ENCODE measurements around the gene HOMER1.
"Not testable (repeated sequence)": the region's sequence is repeated elsewhere in the genome, so short reads cannot be mapped to it uniquely, and the experiment has no call there.

Gene HOMER1

DNA sequence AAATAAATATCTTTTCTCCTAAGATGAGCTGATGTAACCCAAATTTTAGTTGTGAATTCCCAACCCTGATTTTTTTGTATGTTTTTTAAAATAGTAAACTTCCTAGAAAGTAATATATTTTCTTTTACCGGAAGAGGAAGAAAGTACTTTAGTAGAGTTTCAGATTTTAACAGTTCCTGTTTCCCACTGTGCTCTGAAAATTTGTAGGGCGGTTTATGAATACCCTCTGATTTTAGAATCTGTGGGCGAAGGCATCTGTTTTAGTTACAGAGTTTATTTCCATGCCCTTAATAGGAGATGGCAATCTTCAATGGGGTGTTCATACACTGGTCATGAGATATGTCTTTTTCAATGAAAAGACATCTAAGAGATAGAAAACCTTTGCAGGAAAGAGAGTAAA is 3.7 kb upstream of the HOMER1 start:
- Histone ChIP-seq H2AFZ (ENCODE audit: low read depth) (no peak overlapping the region), H4K20me1 (ENCODE audit: insufficient read depth) (no peaks in the 10 kb centered on the region), H3K79me2 (ENCODE audit: insufficient read depth, low read depth) (peaks cover 5% of the 10 kb centered on the region; the same call in 1 of the 2 replicates), H3K27ac (no peak overlapping the region), H3K4me1 (ENCODE audit: low read depth, poor library complexity, severe bottlenecking) (peaks cover 8% of the 10 kb centered on the region), H3K9ac (no peak overlapping the region), H3K4me3 (IDR thresholded peaks at IDR 0.05; ENCODE audit: insufficient read depth, low read depth, low read length) (no peak overlapping the region), H3K4me2 (no peak overlapping the region), H3K27me3 (ENCODE audit: insufficient read depth, low read depth) (no peaks in the 10 kb centered on the region), H3K36me3 (ENCODE audit: insufficient read depth) (no peaks in the 10 kb centered on the region)
- TF ChIP-seq, protein P1, sequence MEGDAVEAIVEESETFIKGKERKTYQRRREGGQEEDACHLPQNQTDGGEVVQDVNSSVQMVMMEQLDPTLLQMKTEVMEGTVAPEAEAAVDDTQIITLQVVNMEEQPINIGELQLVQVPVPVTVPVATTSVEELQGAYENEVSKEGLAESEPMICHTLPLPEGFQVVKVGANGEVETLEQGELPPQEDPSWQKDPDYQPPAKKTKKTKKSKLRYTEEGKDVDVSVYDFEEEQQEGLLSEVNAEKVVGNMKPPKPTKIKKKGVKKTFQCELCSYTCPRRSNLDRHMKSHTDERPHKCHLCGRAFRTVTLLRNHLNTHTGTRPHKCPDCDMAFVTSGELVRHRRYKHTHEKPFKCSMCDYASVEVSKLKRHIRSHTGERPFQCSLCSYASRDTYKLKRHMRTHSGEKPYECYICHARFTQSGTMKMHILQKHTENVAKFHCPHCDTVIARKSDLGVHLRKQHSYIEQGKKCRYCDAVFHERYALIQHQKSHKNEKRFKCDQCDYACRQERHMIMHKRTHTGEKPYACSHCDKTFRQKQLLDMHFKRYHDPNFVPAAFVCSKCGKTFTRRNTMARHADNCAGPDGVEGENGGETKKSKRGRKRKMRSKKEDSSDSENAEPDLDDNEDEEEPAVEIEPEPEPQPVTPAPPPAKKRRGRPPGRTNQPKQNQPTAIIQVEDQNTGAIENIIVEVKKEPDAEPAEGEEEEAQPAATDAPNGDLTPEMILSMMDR (conservative IDR thresholded peaks at IDR 0.05; ENCODE audit: low read depth, low read length) = no peak

DNA sequence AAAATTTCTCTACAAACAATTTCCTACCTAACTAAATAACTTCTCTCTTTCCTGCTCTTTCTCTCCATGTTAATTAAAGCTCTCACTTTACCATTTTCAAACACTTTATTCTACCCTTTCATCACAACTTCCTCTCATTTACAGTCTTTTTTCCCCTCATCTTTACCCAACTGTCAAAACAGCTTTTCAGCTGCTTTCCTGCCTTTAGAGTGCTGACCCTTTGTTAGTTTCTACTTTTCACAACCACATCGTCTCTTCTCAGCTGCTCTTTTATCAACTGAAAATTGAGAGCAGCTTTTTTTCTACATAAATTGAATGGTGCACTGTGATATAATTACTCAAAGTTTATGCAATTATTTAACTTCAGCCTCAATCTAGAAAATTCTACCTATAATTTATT is 3.1 kb upstream of the HOMER1 start:
- peaks cover 14% of the 10 kb centered on the region for H3K4me1 ChIP-seq (ENCODE audit: low read depth, poor library complexity, severe bottlenecking)
- H3K27me3 ChIP-seq (ENCODE audit: insufficient read depth, low read depth) = no peaks in the 10 kb centered on the region
- no peak overlapping the region for H3K4me3 ChIP-seq (IDR thresholded peaks at IDR 0.05; ENCODE audit: insufficient read depth, low read depth, low read length)
- no peaks in the 10 kb centered on the region for H4K20me1 ChIP-seq (ENCODE audit: insufficient read depth)
- no peak overlapping the region for H3K27ac ChIP-seq
- no peaks in the 10 kb centered on the region for H3K36me3 ChIP-seq (ENCODE audit: insufficient read depth)
- no peak overlapping the region for H2AFZ ChIP-seq (ENCODE audit: low read depth)
- no peak overlapping the region for H3K9ac ChIP-seq
- TF ChIP-seq, protein P1 (conservative IDR thresholded peaks at IDR 0.05; ENCODE audit: low read depth, low read length) = no peak
- H3K79me2 ChIP-seq (ENCODE audit: insufficient read depth, low read depth) = peaks cover 11% of the 10 kb centered on the region; the same call in 1 of the 2 replicates
- H3K4me2 ChIP-seq = no peak overlapping the region

DNA sequence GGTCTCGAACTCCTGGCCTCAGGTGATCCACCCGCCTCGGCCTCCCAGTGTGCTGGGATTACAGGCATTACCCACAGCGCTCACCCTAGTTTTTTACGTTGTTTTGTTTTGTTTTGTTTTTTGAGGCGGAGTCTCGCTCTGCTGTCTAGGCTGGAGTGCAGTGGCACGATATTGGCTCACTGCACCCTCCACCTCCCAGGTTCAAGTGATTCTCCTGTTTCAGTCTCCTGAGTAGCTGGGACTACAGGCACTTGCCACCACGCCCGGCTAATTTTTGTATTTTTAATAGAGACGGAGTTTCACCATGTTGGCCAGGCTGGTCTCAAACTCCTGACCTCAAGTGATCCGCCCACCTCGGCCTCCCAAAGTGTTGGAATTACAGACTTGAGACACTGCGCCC is 2.4 kb upstream of the HOMER1 start:
- not testable (repeated sequence) for H2AFZ ChIP-seq (ENCODE audit: low read depth); H3K9ac ChIP-seq

DNA sequence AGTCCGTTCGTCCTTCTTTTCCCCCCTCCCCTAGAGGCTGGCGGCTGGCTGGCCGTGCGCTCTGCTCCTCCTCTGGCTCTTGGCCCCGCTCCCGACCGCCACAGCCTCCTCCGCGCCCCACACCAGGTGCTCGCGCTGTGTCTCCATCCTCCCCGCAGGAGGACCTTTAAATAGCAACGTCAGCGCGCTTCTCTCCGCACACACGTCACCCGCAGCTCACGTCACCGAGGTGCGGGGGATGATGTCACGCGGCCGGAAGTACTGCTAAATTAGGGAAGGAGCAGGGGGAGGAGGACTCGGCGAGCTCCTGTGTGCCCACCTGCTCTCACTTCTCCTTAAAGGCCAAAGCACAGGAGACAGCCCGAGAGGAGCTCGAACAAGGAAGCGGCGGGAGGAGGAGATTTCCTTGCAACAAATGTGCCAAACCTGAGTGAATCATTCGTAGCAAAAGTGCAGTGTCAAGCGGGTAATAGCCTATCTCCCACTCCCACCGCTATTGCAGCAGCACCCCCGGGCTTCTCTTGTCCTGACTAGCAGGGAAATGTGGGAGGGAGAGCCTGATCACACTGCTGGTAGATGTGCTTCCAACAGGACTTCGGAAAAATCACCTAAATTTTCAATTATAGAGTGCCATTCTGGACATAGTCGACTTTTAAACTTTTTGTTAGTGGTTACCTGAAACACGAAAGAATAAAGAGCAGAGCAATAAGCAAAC is 614 bp upstream of the HOMER1 start:
- Histone ChIP-seq H3K36me3 (ENCODE audit: insufficient read depth) (no peaks in the 10 kb centered on the region), H3K4me3 (IDR thresholded peaks at IDR 0.05; ENCODE audit: insufficient read depth, low read depth, low read length) (no peak overlapping the region), H3K4me1 (ENCODE audit: low read depth, poor library complexity, severe bottlenecking) (peaks cover 37% of the 10 kb centered on the region), H4K20me1 (ENCODE audit: insufficient read depth) (no peaks in the 10 kb centered on the region), H2AFZ (ENCODE audit: low read depth) (peak overlapping the region; percentile 61), H3K9ac (peak overlapping the region; percentile 89), H3K4me2 (peak overlapping the region; percentile 67), H3K79me2 (ENCODE audit: insufficient read depth, low read depth) (peaks cover 35% of the 10 kb centered on the region; the same call in 1 of the 2 replicates), H3K27me3 (ENCODE audit: insufficient read depth, low read depth) (no peaks in the 10 kb centered on the region), H3K27ac (peak overlapping the region; percentile 89)
- TF ChIP-seq, protein P1 (conservative IDR thresholded peaks at IDR 0.05; ENCODE audit: low read depth, low read length) = no peak

More for the DNA sequence above, 2.4 kb upstream of the HOMER1 start:
- Histone ChIP-seq H3K79me2 (ENCODE audit: insufficient read depth, low read depth) (peaks cover 18% of the 10 kb centered on the region; the same call in 1 of the 2 replicates), H3K4me1 (ENCODE audit: low read depth, poor library complexity, severe bottlenecking) (peaks cover 20% of the 10 kb centered on the region)
- not testable (repeated sequence) for H3K27me3 ChIP-seq (ENCODE audit: insufficient read depth, low read depth); H3K4me3 ChIP-seq (IDR thresholded peaks at IDR 0.05; ENCODE audit: insufficient read depth, low read depth, low read length); H3K27ac ChIP-seq; H4K20me1 ChIP-seq (ENCODE audit: insufficient read depth); H3K36me3 ChIP-seq (ENCODE audit: insufficient read depth); H3K4me2 ChIP-seq

DNA sequence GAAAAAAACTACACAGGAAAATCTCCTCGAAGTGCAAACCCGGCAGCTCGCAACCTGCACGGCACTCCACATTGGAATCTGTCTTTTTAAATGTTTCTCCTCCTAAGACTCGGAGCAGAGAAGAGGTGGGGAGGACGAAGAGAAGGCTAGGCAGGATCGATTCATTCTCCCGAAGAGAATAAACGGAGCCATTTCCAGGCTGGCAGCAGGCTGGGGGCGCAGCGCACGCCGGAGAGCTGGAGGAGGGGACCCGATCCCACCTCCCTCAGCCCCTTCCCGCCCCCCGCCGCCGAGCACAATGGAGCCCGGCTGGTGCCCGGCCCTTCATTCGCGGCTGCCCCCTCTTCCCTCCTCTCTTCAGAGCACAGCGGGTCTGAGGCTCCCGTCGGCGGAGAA is 628 bp downstream of the HOMER1 start:
- Histone ChIP-seq H2AFZ (ENCODE audit: low read depth) (peak overlapping the region; percentile 61), H3K4me3 (IDR thresholded peaks at IDR 0.05; ENCODE audit: insufficient read depth, low read depth, low read length) (peak overlapping the region; percentile 66), H3K4me2 (peak overlapping the region; percentile 56), H3K9ac (peak overlapping the region; percentile 89), H3K27ac (peak overlapping the region; percentile 89), H4K20me1 (ENCODE audit: insufficient read depth) (no peaks in the 10 kb centered on the region), H3K79me2 (ENCODE audit: insufficient read depth, low read depth) (peaks cover 42% of the 10 kb centered on the region; the same call in 1 of the 2 replicates), H3K36me3 (ENCODE audit: insufficient read depth) (no peaks in the 10 kb centered on the region), H3K4me1 (ENCODE audit: low read depth, poor library complexity, severe bottlenecking) (peaks cover 48% of the 10 kb centered on the region), H3K27me3 (ENCODE audit: insufficient read depth, low read depth) (no peaks in the 10 kb centered on the region)
- TF ChIP-seq, protein P1 (conservative IDR thresholded peaks at IDR 0.05; ENCODE audit: low read depth, low read length) = no peak
